SK-N-SH treated with all-trans-retinoic acid at 6 μM for 48 hours (cell line): Measurements from ENCODE around the gene TADA3.

ENCODE experiments used
- ARNTL ChIP-seq: fragments of 450-650 bp; formaldehyde crosslinking; IDR thresholded peaks from 2 replicates; pipeline ENCODE4 v1.5.0; 2020; ENCODE audit warnings: low read depth, mild to moderate bottlenecking, moderate library complexity, borderline replicate concordance
- BACH2 ChIP-seq: fragments of 250-450 bp; sonication (Bioruptor Pico); IDR thresholded peaks from 2 replicates; pipeline ENCODE4 v1.9.0; 2021; ENCODE audit warnings: mild to moderate bottlenecking, borderline replicate concordance
- ISL1 ChIP-seq: fragments of 250-450 bp; sonication (Bioruptor Pico); IDR thresholded peaks from 2 replicates; pipeline ENCODE4 v2.1.2; 2022; ENCODE audit warnings: mild to moderate bottlenecking, moderate library complexity
- PPARA ChIP-seq: fragments of 250-450 bp; sonication (Bioruptor Pico); IDR thresholded peaks from 2 replicates; pipeline ENCODE4 v1.5.0; 2020; ENCODE audit warnings: mild to moderate bottlenecking, borderline replicate concordance
- SNAI2 ChIP-seq: fragments of 250-450 bp; sonication (Bioruptor Pico); IDR thresholded peaks from 2 replicates; pipeline ENCODE4 v1.5.0; 2020; ENCODE audit warnings: mild to moderate bottlenecking, moderate library complexity
- TOX ChIP-seq: fragments of 250-450 bp; sonication (Bioruptor Pico); IDR thresholded peaks from 2 replicates; pipeline ENCODE4 v1.8.0; 2021; ENCODE audit warnings: mild to moderate bottlenecking, moderate library complexity, borderline replicate concordance
- ZFP3 ChIP-seq: fragments of 250-450 bp; sonication (Bioruptor Pico); IDR thresholded peaks from 2 replicates; pipeline ENCODE4 v1.5.0; 2020; ENCODE audit warnings: mild to moderate bottlenecking, moderate library complexity
- ZFP30 ChIP-seq: fragments of 450-650 bp; formaldehyde crosslinking; IDR thresholded peaks from 2 replicates; pipeline ENCODE4 v1.5.0; 2022; ENCODE audit warnings: mild to moderate bottlenecking, moderate library complexity
- ZNF70 ChIP-seq: fragments of 450-650 bp; formaldehyde crosslinking; IDR thresholded peaks from 2 replicates; pipeline ENCODE4 v1.5.0; 2020; ENCODE audit warnings: mild to moderate bottlenecking, moderate library complexity
- TF ChIP-seq, protein P1 (sequence below): fragments of 250-450 bp; sonication (Bioruptor Pico); IDR thresholded peaks from 2 replicates; pipeline ENCODE4 v1.8.0; 2020; ENCODE audit warnings: mild to moderate bottlenecking, moderate library complexity, borderline replicate concordance
- TF ChIP-seq, protein P2 (sequence below): fragments of 250-450 bp; sonication (Bioruptor Pico); IDR thresholded peaks from 2 replicates; pipeline ENCODE4 v1.8.0; 2021; ENCODE audit warnings: low read depth, mild to moderate bottlenecking, moderate library complexity, borderline replicate concordance

DNA sequence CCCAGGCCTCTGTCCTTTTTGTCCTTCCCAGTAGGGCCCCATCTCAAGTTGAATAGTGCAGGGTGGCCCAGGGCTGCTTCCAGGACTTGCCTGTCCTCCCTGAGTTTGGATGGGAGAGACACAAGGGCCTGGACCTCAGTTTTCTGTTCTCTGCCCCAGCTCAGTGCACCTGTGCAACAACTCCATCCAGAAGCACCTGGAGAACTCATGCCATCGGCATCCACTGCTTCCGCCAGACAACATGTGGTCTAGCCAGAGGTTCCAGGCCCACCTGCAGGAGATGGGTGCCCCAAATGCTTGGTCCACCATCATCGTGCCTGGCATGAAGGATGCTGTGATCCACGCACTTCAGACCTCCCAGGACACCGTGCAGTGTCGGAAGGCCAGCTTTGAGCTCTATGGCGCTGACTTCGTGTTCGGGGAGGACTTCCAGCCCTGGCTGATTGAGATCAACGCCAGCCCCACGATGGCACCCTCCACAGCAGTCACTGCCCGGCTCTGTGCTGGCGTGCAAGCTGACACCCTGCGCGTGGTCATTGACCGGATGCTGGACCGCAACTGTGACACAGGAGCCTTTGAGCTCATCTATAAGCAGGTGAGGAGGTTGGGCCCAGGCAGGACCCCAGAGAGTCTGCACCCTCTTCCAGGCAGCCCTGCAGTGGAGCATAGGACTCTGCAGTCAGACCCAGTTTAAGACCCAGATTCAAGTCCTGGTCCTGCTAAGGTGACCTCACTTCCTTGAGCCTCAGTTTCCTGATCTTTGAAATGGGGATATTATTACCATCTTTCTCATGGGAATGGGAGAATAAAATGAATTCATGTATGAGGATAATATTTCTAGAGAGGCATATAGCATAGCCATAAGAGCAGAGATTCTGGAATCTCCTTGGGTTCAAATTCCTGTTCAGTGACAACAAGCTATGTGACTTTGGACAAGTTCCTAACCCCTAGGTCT lies 36.8 kb upstream of the TADA3 start:
- TF ChIP-seq, protein P1, sequence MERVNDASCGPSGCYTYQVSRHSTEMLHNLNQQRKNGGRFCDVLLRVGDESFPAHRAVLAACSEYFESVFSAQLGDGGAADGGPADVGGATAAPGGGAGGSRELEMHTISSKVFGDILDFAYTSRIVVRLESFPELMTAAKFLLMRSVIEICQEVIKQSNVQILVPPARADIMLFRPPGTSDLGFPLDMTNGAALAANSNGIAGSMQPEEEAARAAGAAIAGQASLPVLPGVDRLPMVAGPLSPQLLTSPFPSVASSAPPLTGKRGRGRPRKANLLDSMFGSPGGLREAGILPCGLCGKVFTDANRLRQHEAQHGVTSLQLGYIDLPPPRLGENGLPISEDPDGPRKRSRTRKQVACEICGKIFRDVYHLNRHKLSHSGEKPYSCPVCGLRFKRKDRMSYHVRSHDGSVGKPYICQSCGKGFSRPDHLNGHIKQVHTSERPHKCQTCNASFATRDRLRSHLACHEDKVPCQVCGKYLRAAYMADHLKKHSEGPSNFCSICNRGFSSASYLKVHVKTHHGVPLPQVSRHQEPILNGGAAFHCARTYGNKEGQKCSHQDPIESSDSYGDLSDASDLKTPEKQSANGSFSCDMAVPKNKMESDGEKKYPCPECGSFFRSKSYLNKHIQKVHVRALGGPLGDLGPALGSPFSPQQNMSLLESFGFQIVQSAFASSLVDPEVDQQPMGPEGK (CRISPR knock-in tag): no peak
- no peak for TF ChIP-seq ZFP30 (CRISPR knock-in tag)
- TF ChIP-seq, protein P2, sequence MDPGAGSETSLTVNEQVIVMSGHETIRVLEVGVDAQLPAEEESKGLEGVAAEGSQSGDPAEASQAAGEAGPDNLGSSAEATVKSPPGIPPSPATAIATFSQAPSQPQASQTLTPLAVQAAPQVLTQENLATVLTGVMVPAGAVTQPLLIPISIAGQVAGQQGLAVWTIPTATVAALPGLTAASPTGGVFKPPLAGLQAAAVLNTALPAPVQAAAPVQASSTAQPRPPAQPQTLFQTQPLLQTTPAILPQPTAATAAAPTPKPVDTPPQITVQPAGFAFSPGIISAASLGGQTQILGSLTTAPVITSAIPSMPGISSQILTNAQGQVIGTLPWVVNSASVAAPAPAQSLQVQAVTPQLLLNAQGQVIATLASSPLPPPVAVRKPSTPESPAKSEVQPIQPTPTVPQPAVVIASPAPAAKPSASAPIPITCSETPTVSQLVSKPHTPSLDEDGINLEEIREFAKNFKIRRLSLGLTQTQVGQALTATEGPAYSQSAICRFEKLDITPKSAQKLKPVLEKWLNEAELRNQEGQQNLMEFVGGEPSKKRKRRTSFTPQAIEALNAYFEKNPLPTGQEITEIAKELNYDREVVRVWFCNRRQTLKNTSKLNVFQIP (CRISPR knock-in tag): no peak
- no peak for TF ChIP-seq SNAI2 (CRISPR knock-in tag)
- no peak for TF ChIP-seq ZFP3
- TF ChIP-seq TOX (CRISPR knock-in tag): no peak
- TF ChIP-seq PPARA (CRISPR knock-in tag): no peak
- TF ChIP-seq ISL1 (CRISPR knock-in tag): no peak
- no peak for TF ChIP-seq ARNTL (CRISPR knock-in tag)
- no peak for TF ChIP-seq ZNF70 (CRISPR knock-in tag)
- TF ChIP-seq BACH2 (CRISPR knock-in tag): no peak
